Upper lobe of left lung (tissue), 6 donors: ENCODE results near the gene OAS1. TPM values are rescaled to one million over a fixed set of nuclear protein-coding genes. Genes with fewer than 3 reads are reported as not detected.
A peak's percentile ranks its signal among the peaks of the same experiment; 100 is the strongest.
"Not testable (repeated sequence)": the region's sequence is repeated elsewhere in the genome, so short reads cannot be mapped to it uniquely, and the experiment has no call there.

ENCODE experiments used
- ATAC-seq, 2 donors: fragments of 200-7000 bp; cut with Tn5 transposase; one replicate each; pipeline ENCODE4 v1.9.1; 2022; ENCODE audit warnings: mild to moderate bottlenecking in 2 of 2, moderate library complexity in 2 of 2; ENCODE audit not compliant: low FRiP score in 2 of 2
- DNase-seq, 2 donors: peaks; one replicate each; pipeline ENCODE4 v3.0.0-alpha.2; 2019 to 2020
- H3K27ac ChIP-seq, 4 donors: fragments of 200-600 bp; sonication (generic); one replicate each; pipeline ENCODE4 v1.5.1; 2016 to 2019
- H3K27me3 ChIP-seq, 4 donors: fragments of 200-600 bp; sonication (generic); one replicate each; pipeline ENCODE4 v1.5.1; 2017 to 2019
- H3K36me3 ChIP-seq, 4 donors: fragments of 200-600 bp; sonication (generic); one replicate each; pipeline ENCODE4 v1.5.1; 2016 to 2019
- H3K4me1 ChIP-seq, 4 donors: fragments of 200-600 bp; sonication (generic); one replicate each; pipeline ENCODE4 v1.5.1; 2018 to 2019
- H3K4me3 ChIP-seq, 4 donors: fragments of 200-600 bp; sonication (generic); one replicate each; pipeline ENCODE4 v1.5.1; 2017 to 2019; ENCODE audit warnings: mild to moderate bottlenecking in 2 of 4, moderate library complexity in 1 of 4
- H3K9me3 ChIP-seq, 4 donors: fragments of 200-600 bp; sonication (generic); one replicate each; pipeline ENCODE4 v1.5.1; 2018 to 2019
- EP300 ChIP-seq, 4 donors: sonication (generic); formaldehyde crosslinking; IDR thresholded peaks; one replicate each; pipeline ENCODE4 v1.5.1; 2017; ENCODE audit warnings: antibody characterized with exemption in 4 of 4, control low read depth in 2 of 4
- POLR2A ChIP-seq, 4 donors: fragments of 450-650 bp; IDR thresholded peaks; one replicate each; pipeline ENCODE4 v1.5.1; 2016 to 2017; ENCODE audit warnings: antibody characterized with exemption in 4 of 4, mild to moderate bottlenecking in 2 of 4
- POLR2AphosphoS5 ChIP-seq, 2 donors: sonication (generic); formaldehyde crosslinking; IDR thresholded peaks; one replicate each; pipeline ENCODE4 v1.5.1; 2017; ENCODE audit warnings: antibody characterized with exemption in 2 of 2
- WGBS, 2 donors: methylation state at CpG; one replicate each; pipeline ENCODE4 v1.1.5; 2017 to 2018; 5-methylcytosine and 5-hydroxymethylcytosine counted together
- total RNA-seq, 6 donors: library from RNA; depleted of rRNA in 4 of 6; stranded (reverse); fragments of >200 nt in 4 of 6; gene quantifications; one replicate each; pipeline versions ENCODE4 v1.1.0 to v1.2.1, GENCODE V29; 2016 to 2021
- TF ChIP-seq, protein P1 (sequence below), 6 experiments: fragments of 450-650 bp in 4 of 6; fragments of 200-600 bp in 2 of 6; sonication (generic) in 2 of 6; IDR thresholded peaks; one replicate each; pipeline ENCODE4 v1.5.1; 2016 to 2019; ENCODE audit warnings: antibody characterized with exemption in 6 of 6
- donor health status: DM: no; HTN: no; CAD: no; lungs with moderate emphysema.
- donor health status: DM: no; HTN: yes; CAD: no; lungs with severe emphysema.

Gene OAS1
- total RNA-seq, 6 donors from 2014 or later, result 20.1 to 70.6 (median 44.0) TPM

DNA sequence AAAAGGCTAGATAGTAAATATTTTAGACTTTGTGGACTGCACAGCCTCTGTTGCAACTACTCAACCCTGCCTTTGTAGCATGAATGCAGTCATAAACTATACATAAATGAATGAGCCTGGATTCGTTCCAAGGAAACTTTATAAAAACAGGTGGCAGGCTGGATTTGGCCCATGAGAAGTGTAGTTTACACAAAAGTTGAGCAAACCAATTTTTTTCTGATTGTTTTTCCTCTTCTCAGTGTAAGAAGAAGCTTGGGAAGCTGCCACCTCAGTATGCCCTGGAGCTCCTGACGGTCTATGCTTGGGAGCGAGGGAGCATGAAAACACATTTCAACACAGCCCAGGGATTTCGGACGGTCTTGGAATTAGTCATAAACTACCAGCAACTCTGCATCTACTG, 9.5 kb downstream of the OAS1 start:
- Histone ChIP-seq H3K36me3 (peaks cover 0 to 44% (median 22%) of the 10 kb centered on the region in 4 donors), H3K9me3 (peaks cover 0 to 19% (median 12%) of the 10 kb centered on the region in 4 donors), H3K4me1 (no peaks in the 10 kb centered on the region), H3K27me3 (no peaks in the 10 kb centered on the region), H3K4me3 (no peak overlapping the region), H3K27ac (no peak overlapping the region)
- 80 to 84% methylated on average over 5 of the region's 5 CpGs for WGBS, 2 donors
- ATAC-seq (no peak), DNase-seq (no peak)
- TF ChIP-seq, protein P1, sequence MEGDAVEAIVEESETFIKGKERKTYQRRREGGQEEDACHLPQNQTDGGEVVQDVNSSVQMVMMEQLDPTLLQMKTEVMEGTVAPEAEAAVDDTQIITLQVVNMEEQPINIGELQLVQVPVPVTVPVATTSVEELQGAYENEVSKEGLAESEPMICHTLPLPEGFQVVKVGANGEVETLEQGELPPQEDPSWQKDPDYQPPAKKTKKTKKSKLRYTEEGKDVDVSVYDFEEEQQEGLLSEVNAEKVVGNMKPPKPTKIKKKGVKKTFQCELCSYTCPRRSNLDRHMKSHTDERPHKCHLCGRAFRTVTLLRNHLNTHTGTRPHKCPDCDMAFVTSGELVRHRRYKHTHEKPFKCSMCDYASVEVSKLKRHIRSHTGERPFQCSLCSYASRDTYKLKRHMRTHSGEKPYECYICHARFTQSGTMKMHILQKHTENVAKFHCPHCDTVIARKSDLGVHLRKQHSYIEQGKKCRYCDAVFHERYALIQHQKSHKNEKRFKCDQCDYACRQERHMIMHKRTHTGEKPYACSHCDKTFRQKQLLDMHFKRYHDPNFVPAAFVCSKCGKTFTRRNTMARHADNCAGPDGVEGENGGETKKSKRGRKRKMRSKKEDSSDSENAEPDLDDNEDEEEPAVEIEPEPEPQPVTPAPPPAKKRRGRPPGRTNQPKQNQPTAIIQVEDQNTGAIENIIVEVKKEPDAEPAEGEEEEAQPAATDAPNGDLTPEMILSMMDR (IDR thresholded peaks at IDR 0.05), result no peak
- TF ChIP-seq POLR2A (IDR thresholded peaks at IDR 0.05) (no peak), POLR2AphosphoS5 (IDR thresholded peaks at IDR 0.05) (no peak), EP300 (IDR thresholded peaks at IDR 0.05) (no peak)

DNA sequence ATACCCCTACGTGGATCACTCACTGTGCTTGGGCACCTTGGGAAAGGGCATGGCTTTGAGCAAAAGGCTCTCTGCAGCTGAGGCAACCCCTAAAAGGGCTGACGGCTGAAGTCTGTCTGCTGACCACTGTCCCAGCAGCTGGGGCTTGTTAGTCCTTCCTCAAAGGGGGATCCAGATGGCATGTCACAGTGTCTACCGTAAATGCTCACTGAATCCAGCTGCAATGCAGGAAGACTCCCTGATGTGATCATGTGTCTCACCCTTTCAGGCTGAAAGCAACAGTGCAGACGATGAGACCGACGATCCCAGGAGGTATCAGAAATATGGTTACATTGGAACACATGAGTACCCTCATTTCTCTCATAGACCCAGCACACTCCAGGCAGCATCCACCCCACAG, 12.4 kb downstream of the OAS1 start:
- TF ChIP-seq POLR2AphosphoS5 (IDR thresholded peaks at IDR 0.05), result no peak
- no peak for TF ChIP-seq EP300 (IDR thresholded peaks at IDR 0.05)
- no peak for TF ChIP-seq POLR2A (IDR thresholded peaks at IDR 0.05)
- TF ChIP-seq, protein P1 (IDR thresholded peaks at IDR 0.05), result no peak
- Histone ChIP-seq H3K9me3 (no peaks in the 10 kb centered on the region), H3K4me1 (no peaks in the 10 kb centered on the region), H3K27me3 (no peaks in the 10 kb centered on the region), H3K36me3 (peaks cover 0 to 50% (median 22%) of the 10 kb centered on the region in 4 donors), H3K4me3 (no peak overlapping the region), H3K27ac (no peak overlapping the region)
- ATAC-seq (no peak), DNase-seq (no peak)
- 85 to 86% methylated on average over 5 to 6 of the region's 6 CpGs for WGBS, 2 donors

DNA sequence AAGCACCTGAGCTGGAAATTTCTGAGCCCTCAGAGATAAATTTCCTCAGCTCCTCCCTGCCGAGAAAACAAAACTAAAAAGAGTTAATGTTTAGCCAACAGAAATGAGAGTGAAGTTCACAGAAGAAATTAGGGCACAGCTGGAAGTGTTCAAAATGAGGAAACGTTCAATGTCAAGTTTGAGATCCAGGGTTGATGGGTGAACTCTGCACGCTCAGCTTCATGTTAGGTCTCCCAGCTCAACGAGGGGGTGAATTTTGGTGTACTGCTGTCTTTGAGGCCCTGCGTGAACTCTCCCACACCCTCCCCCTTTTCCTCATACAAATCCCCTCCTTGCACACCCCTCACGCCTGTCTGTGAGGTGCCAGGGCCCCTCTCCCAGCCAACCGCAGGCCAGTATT, 18.2 kb downstream of the OAS1 start:
- no peaks in the 10 kb centered on the region for H3K27me3 ChIP-seq
- TF ChIP-seq POLR2A (IDR thresholded peaks at IDR 0.05), result no peak

DNA sequence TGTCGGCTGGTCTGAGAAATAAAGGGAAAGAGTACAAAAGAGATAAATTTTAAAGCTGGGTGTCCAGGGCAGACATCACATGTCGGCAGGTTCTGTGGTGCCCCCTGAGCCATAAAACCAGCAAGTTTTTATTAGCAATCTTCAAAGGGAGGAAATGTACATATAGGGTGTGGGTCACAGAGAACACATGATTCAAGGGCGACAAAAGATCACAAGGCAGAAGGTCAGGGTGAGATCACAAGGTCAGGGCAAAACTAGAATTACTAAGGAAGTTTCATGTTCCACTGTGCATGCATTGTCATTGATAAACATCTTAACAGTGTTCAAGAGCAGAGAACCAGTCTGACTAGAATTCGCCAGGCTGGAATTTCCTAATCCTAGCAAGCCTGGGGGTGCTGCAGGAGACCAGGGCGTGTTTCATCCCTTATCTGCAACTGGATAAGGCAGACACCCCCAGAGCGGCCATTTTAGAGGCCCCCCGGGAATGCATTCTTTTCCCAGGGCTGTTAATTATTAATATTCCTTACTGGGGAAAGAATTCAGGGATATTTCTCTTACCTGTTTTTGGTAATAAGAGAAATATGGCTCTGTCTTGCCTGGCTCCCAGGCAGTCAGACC, 19.8 kb downstream of the OAS1 start:
- not testable (repeated sequence) for H3K4me1 ChIP-seq, H3K36me3 ChIP-seq, DNase-seq, H3K4me3 ChIP-seq, ATAC-seq, H3K27ac ChIP-seq, H3K27me3 ChIP-seq, H3K9me3 ChIP-seq
- 48 to 61% methylated on average over 7 of the region's 7 CpGs for WGBS, 2 donors

More for the DNA sequence above, 18.2 kb downstream of the OAS1 start:
- no peaks in the 10 kb centered on the region for H3K9me3 ChIP-seq
- H3K4me3 ChIP-seq, result no peak overlapping the region
- ATAC-seq (peak; percentile 14 to 49), DNase-seq (no peak)
- WGBS, 2 donors, result 36 to 46% methylated on average over 7 of the region's 7 CpGs
- peak overlapping the region in 1 of 4 donors; percentile 52 for H3K27ac ChIP-seq
- H3K4me1 ChIP-seq, result no peaks in the 10 kb centered on the region
- H3K36me3 ChIP-seq, result peaks cover 0 to 13% (median 0%) of the 10 kb centered on the region in 4 donors

DNA sequence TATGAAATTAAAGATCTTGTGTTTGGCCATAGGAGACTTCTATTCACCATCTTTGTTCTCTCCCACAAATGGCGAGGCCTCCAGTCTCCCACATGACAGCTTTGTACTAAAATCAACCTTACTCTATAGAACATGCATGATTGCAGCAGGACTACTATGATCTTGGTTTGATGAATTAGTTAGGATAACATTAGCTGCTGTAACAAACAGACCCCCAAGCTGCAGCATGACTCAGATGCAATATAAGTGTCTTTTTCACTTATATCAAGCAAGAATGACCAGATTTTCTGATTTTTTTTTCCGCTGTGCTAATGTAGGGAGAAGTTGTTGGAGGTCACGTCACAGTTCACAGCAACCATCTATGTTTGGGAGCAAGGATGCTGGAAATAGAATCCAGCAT, 20.7 kb downstream of the OAS1 start:
- no peaks in the 10 kb centered on the region for H3K4me1 ChIP-seq
- H3K9me3 ChIP-seq, result no peaks in the 10 kb centered on the region
- ATAC-seq (no peak), DNase-seq (no peak)
- no peaks in the 10 kb centered on the region for H3K36me3 ChIP-seq
- no peak overlapping the region for H3K27ac ChIP-seq
- no peak overlapping the region for H3K4me3 ChIP-seq
- WGBS, 2 donors, result 63 to 65% methylated on average over 3 of the region's 3 CpGs
- H3K27me3 ChIP-seq, result no peaks in the 10 kb centered on the region
- no peak for TF ChIP-seq POLR2AphosphoS5 (IDR thresholded peaks at IDR 0.05)

DNA sequence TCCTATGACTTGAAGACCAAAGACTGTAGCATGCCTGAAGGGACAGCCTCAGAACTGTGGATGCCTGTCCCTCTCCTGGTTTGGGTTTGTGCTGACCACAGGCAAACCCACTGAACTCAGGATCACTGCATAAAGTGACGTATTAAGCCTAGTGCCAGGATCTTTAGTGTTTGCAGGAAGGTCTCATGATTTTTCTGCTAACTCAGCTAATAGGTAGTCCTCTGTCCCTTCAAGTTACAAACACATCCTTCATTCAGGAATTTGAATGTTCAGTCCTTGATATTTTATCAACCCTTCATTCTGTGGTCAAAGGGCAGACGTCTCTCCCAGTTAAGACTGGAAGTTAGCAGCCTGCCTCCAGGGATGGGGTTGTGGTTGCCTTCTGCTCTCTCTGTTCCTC, 21.2 kb downstream of the OAS1 start:
- no peak overlapping the region for H3K27ac ChIP-seq
- no peaks in the 10 kb centered on the region for H3K9me3 ChIP-seq
- DNase-seq (no peak), ATAC-seq (no peak)
- no peaks in the 10 kb centered on the region for H3K27me3 ChIP-seq
- TF ChIP-seq POLR2A (IDR thresholded peaks at IDR 0.05) (no peak), EP300 (IDR thresholded peaks at IDR 0.05) (no peak), POLR2AphosphoS5 (IDR thresholded peaks at IDR 0.05) (no peak)
- TF ChIP-seq, protein P1 (IDR thresholded peaks at IDR 0.05), result no peak
- H3K36me3 ChIP-seq, result no peaks in the 10 kb centered on the region
- no peak overlapping the region for H3K4me3 ChIP-seq
- 47 to 100% methylated on average over 1 to 2 of the region's 2 CpGs for WGBS, 2 donors
- H3K4me1 ChIP-seq, result no peaks in the 10 kb centered on the region
